Endothelial cell of umbilical vein (primary cell): ENCODE data around the gene KAT8.

ENCODE experiments used
- CTCF ChIP-seq, 2 donors: IDR thresholded peaks; 1 replicate in 1 of 2; 2 replicates in 1 of 2; pipeline ENCODE4 v1.5.1; 2011; ENCODE audit warnings: low read length in 2 of 2, mild to moderate bottlenecking in 2 of 2, moderate library complexity in 2 of 2, control low read depth in 1 of 2, inconsistent platforms in 1 of 2, low read depth in 1 of 2; ENCODE audit not compliant: insufficient read depth in 1 of 2; ENCODE audit errors: extremely low read depth in 1 of 2
- MAX ChIP-seq: IDR thresholded peaks from 2 replicates; pipeline ENCODE4 v1.6.1; 2011; ENCODE audit not compliant: insufficient read depth, insufficient read length
- POLR2A ChIP-seq: IDR thresholded peaks from 2 replicates; pipeline ENCODE4 v1.6.1; 2012; ENCODE audit warnings: low read depth, mild to moderate bottlenecking, control low read depth, low read length

- no peak for TF ChIP-seq CTCF (IDR thresholded peaks at IDR 0.05; ENCODE audit: extremely low read depth in 1 of 2, insufficient read depth in 1 of 2, low read depth in 1 of 2, low read length in 2 of 2)
- TF ChIP-seq POLR2A = no peak
- no peak for TF ChIP-seq MAX
These were observed 13.4 kb downstream of the KAT8 start for GRCh38 chr16:31130899-31131298.
